ENCODE data around the gene BEND3. TPM values are rescaled to one million over a fixed set of nuclear protein-coding genes. Genes with fewer than 3 reads are reported as not detected.
A peak's percentile ranks its signal among the peaks of the same experiment; 100 is the strongest.

The BEND3 gene
- total RNA-seq, 1 donor from 2014 or later, result 7.7 TPM

DNA sequence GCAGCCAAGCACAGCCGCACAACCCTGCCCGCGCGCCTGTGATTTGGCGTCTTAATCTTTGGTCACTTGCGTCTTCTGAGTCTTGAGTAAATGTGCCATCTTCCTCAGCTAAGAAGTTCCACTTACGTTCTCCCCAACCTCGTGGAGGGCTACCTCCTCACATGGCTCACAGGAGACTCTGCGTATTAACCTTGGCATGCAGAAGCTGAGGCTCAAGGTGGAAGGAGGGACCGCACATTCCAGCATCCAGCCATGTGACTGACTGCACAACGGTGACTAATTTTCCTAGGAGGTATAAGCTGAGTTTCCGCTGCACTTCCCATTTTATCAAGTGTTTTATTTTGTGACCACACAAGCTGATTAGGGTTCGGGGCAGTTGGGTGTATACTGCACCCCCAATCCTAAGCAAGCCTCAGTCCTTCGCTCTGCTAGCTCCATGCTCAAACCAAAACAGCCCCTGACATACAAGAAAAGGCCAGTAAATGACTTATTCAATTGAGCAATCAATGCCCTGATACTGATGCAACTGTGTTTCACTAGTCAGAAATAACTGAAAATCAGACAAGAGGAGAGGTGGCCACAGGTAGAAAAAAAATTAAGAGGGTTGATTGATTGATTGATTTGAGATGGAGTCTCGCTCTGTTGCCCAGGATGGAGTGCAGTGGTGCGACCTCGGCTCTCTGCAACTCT, 7.0 kb downstream of the BEND3 start:
- Histone ChIP-seq H3K27me3 (ENCODE audit: control insufficient read depth, insufficient read depth, low read length) (no peaks in the 10 kb centered on the region), H3K36me3 (ENCODE audit: control insufficient read depth, insufficient read depth, low read length) (no peaks in the 10 kb centered on the region), H3K4me3 (ENCODE audit: low read depth, low read length) (no peak overlapping the region)
- TF ChIP-seq, protein P1, sequence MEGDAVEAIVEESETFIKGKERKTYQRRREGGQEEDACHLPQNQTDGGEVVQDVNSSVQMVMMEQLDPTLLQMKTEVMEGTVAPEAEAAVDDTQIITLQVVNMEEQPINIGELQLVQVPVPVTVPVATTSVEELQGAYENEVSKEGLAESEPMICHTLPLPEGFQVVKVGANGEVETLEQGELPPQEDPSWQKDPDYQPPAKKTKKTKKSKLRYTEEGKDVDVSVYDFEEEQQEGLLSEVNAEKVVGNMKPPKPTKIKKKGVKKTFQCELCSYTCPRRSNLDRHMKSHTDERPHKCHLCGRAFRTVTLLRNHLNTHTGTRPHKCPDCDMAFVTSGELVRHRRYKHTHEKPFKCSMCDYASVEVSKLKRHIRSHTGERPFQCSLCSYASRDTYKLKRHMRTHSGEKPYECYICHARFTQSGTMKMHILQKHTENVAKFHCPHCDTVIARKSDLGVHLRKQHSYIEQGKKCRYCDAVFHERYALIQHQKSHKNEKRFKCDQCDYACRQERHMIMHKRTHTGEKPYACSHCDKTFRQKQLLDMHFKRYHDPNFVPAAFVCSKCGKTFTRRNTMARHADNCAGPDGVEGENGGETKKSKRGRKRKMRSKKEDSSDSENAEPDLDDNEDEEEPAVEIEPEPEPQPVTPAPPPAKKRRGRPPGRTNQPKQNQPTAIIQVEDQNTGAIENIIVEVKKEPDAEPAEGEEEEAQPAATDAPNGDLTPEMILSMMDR (IDR thresholded peaks at IDR 0.05; ENCODE audit: insufficient read depth, low read length, poor library complexity, severe bottlenecking), result no peak
- DNase-seq (ENCODE audit: low read depth), result peak; percentile 81

- Histone ChIP-seq H3K4me3 (ENCODE audit: low read depth, low read length) (no peak overlapping the region), H3K36me3 (ENCODE audit: control insufficient read depth, insufficient read depth, low read length) (no peaks in the 10 kb centered on the region), H3K27me3 (ENCODE audit: control insufficient read depth, insufficient read depth, low read length) (no peaks in the 10 kb centered on the region)
- DNase-seq (ENCODE audit: low read depth), result no peak
- TF ChIP-seq, protein P1 (IDR thresholded peaks at IDR 0.05; ENCODE audit: insufficient read depth, low read length, poor library complexity, severe bottlenecking), result no peak
These were observed 7.5 kb downstream of the BEND3 start for GRCh38 chr6:107107791-107108190.

GRCh38 chr6:107106165-107106564, 9.2 kb downstream of the BEND3 start:
- H3K4me3 ChIP-seq (ENCODE audit: low read depth, low read length), result no peak overlapping the region
- TF ChIP-seq, protein P1 (IDR thresholded peaks at IDR 0.05; ENCODE audit: insufficient read depth, low read length, poor library complexity, severe bottlenecking), result no peak
- H3K27me3 ChIP-seq (ENCODE audit: control insufficient read depth, insufficient read depth, low read length), result no peaks in the 10 kb centered on the region
- H3K36me3 ChIP-seq (ENCODE audit: control insufficient read depth, insufficient read depth, low read length), result no peaks in the 10 kb centered on the region
- no peak for DNase-seq (ENCODE audit: low read depth)

DNA sequence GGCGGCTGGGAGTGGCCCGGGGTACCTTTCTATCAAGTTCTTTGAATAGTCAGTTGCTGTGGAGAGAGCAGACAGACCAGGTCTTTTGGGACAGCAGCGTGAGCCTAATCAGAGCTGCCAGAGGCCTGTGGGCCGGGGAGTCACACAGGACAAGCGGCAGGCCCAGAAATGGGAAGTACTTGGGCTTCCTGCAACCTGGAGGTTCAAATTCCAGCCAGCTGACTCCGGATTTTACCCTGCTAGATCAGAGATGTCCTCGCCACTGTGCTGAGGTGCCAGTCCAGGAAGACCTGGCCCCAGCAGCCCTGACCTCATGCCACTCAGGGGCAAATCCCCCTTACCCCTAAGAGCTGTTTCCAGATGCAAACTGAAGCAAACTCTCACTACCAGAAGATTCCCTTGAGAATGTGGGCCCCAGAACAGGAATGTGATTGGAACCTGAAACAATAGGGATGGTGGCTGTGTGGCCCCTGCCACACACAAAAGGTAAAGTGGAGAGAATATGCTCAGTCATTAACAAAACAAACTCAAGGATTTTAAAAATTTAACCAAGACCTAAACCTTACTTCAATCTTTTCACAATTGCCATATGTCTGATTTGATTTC, 9.7 kb downstream of the BEND3 start:
- TF ChIP-seq, protein P1 (IDR thresholded peaks at IDR 0.05; ENCODE audit: insufficient read depth, low read length, poor library complexity, severe bottlenecking), result no peak
- no peaks in the 10 kb centered on the region for H3K36me3 ChIP-seq (ENCODE audit: control insufficient read depth, insufficient read depth, low read length)
- no peak overlapping the region for H3K4me3 ChIP-seq (ENCODE audit: low read depth, low read length)
- no peaks in the 10 kb centered on the region for H3K27me3 ChIP-seq (ENCODE audit: control insufficient read depth, insufficient read depth, low read length)
- no peak for DNase-seq (ENCODE audit: low read depth)

GRCh38 chr6:107103082-107103481, 12.2 kb downstream of the BEND3 start:
- TF ChIP-seq, protein P1 (IDR thresholded peaks at IDR 0.05; ENCODE audit: insufficient read depth, low read length, poor library complexity, severe bottlenecking), result no peak
- H3K4me3 ChIP-seq (ENCODE audit: low read depth, low read length), result no peak overlapping the region
- DNase-seq (ENCODE audit: low read depth), result no peak
- no peaks in the 10 kb centered on the region for H3K27me3 ChIP-seq (ENCODE audit: control insufficient read depth, insufficient read depth, low read length)
- H3K36me3 ChIP-seq (ENCODE audit: control insufficient read depth, insufficient read depth, low read length), result no peaks in the 10 kb centered on the region
